ENCODE data around the gene CNTRL. TPM values are rescaled to one million over a fixed set of nuclear protein-coding genes. Genes with fewer than 3 reads are reported as not detected.

The CNTRL gene
- total RNA-seq, 1 donor from 2014 or later: 20.3 TPM

- Histone ChIP-seq H3K4me3 (peak overlapping the region; percentile 88), H3K36me3 (no peaks in the 10 kb centered on the region), H3K4me1 (peaks cover 43% of the 10 kb centered on the region), H3K27me3 (no peaks in the 10 kb centered on the region), H3K27ac (peak overlapping the region; percentile 93), H3K9me3 (no peaks in the 10 kb centered on the region)
- no peak for TF ChIP-seq CTCF (IDR thresholded peaks at IDR 0.05)
- ATAC-seq: peak; percentile 67
- intact Hi-C loops (cut with DNase I): no loop called here
- DNase-seq: peak; percentile 83
Observed at GRCh38 chr9:121201045-121201737, 126.4 kb downstream of the CNTRL start.

- Histone ChIP-seq H3K36me3 (no peaks in the 10 kb centered on the region), H3K4me1 (peaks cover 36% of the 10 kb centered on the region), H3K4me3 (peak within 1 kb of the TSS; percentile 88), H3K27me3 (no peaks in the 10 kb centered on the region), H3K27ac (peak within 1 kb of the TSS; percentile 93), H3K9me3 (no peaks in the 10 kb centered on the region)
- DNase-seq: peak; percentile 100
- peak; percentile 96 for ATAC-seq
- intact Hi-C loops (cut with DNase I): no loop called here
- peak; percentile 72 for TF ChIP-seq CTCF (IDR thresholded peaks at IDR 0.05)
Observed at GRCh38 chr9:121201738-121202533, 127.2 kb downstream of the CNTRL start, which contains the start of gene RAB14. RAB14 (minus strand) TSS chr9:121201869; CDS start chr9:121193412, 8,457 bp downstream.

GRCh38 chr9:121204121-121204520 lies 129.4 kb downstream of the CNTRL start:
- H3K27me3 ChIP-seq: no peaks in the 10 kb centered on the region
- H3K36me3 ChIP-seq: no peaks in the 10 kb centered on the region
- no peak for TF ChIP-seq CTCF (IDR thresholded peaks at IDR 0.05)
- no peak overlapping the region for H3K4me3 ChIP-seq
- no peaks in the 10 kb centered on the region for H3K9me3 ChIP-seq
- no peak overlapping the region for H3K27ac ChIP-seq
- no peak for ATAC-seq
- H3K4me1 ChIP-seq: peaks cover 14% of the 10 kb centered on the region
- intact Hi-C loops (cut with DNase I): no loop called here
- no peak for DNase-seq

GRCh38 chr9:121204611-121205010 lies 129.9 kb downstream of the CNTRL start:
- Histone ChIP-seq H3K27ac (no peak overlapping the region), H3K9me3 (no peaks in the 10 kb centered on the region), H3K27me3 (no peaks in the 10 kb centered on the region), H3K4me1 (peaks cover 9% of the 10 kb centered on the region), H3K36me3 (no peaks in the 10 kb centered on the region), H3K4me3 (no peak overlapping the region)
- DNase-seq (no peak), ATAC-seq (no peak)
- intact Hi-C loops (cut with DNase I): no loop called here
- TF ChIP-seq CTCF (IDR thresholded peaks at IDR 0.05): no peak

GRCh38 chr9:121206516-121207370 lies 132.0 kb downstream of the CNTRL start:
- Histone ChIP-seq H3K4me3 (no peak overlapping the region), H3K27me3 (no peaks in the 10 kb centered on the region), H3K4me1 (no peaks in the 10 kb centered on the region), H3K9me3 (no peaks in the 10 kb centered on the region), H3K36me3 (no peaks in the 10 kb centered on the region), H3K27ac (peak overlapping the region; percentile 27)
- DNase-seq (no peak), ATAC-seq (no peak)
- no peak for TF ChIP-seq CTCF (IDR thresholded peaks at IDR 0.05)
- intact Hi-C loops (cut with DNase I): no loop called here

Data from upper lobe of right lung (tissue), 1 donor.